Measurements from ENCODE around the gene CYP19A1.
A peak's percentile ranks its signal among the peaks of the same experiment; 100 is the strongest.

The CYP19A1 gene

DNA sequence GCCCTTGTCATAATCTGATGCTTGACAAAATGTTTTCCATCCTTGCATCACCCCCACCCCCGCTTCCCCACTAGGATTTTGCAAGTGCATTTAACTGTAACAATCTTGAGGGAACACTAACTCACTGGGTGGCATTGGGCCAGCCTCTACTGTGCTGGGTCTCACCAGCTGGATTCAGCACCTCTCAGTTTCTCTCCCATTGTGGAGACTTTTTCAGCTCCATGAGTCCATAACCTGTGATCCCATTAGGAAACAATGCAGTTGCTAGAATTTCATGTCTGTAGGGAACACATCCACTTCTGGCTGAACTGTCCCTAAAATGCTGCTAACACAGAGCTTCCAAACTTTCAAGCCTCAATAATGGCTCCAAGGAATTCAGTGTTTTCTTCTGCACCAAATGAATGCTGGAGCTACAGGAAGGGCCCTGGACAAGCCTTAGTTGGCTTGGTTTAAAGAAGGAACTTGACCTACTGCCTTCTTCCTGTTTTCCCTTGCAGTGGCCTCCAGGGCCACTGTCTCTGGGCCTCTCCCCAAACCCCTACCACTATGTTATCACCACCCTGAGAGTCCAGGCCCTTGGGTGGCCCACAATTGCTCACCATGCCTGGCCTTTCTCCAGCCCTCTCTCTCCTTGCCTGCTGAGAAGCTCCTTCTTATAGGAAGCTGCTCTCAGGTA lies 15.6 kb downstream of the CYP19A1 start:
- no peak for DNase-seq

DNA sequence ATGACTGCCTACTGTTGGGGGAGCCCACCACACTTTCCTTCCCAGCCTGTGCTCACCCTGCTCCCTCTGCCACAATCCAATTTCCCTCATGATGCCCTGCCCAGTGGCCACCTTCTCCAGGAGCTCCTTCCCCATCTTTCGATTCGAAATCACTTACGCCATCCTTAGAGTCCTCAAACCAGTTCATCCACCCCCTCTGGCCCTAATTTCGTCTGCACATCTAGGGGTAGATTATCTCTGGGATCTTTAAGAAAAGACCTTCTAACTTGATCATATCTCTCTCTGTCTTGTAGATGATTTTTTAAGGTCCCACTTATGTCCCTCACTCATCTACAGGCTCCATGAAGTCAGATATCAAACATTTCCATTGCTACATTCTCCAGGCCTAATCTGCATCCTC lies 17.1 kb downstream of the CYP19A1 start:
- no peak for DNase-seq

DNA sequence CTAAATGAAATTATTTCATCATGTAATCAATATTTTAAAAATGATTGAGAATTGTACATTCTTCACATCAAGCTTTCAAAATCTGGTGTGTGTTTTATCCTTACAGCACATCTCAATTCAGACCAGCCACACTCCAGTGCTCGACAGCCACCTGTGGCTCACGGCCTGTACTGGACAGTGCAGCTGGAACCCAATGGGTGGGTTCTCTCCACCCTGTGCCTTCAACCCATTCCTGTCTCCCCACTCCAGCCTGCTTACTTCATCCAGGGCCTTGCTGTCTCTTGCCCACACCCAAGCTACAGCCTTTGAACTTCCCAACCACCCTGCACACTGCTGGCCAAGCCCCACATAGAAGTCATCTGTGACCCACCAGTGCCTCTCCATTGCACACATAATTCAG lies 17.6 kb downstream of the CYP19A1 start:
- DNase-seq: no peak

DNA sequence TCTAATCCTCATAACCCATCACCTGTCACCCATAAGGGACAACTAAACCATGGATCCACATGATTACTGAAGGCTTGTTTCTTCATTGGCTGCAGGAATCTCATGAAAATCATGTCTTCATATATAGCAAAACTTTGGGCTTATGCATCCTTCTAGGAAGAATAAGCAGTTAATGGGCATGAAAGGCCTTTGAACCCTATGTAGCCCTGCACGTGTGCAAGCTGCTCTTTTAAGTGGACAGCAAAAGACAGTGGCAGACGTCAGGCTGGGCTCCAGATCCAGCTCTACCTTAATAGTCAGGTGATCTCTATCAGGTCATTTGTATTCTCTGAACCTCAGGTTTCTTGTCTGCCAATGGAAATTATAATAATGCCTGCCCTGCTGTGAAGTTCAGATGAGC lies 18.9 kb downstream of the CYP19A1 start:
- DNase-seq: no peak

DNA sequence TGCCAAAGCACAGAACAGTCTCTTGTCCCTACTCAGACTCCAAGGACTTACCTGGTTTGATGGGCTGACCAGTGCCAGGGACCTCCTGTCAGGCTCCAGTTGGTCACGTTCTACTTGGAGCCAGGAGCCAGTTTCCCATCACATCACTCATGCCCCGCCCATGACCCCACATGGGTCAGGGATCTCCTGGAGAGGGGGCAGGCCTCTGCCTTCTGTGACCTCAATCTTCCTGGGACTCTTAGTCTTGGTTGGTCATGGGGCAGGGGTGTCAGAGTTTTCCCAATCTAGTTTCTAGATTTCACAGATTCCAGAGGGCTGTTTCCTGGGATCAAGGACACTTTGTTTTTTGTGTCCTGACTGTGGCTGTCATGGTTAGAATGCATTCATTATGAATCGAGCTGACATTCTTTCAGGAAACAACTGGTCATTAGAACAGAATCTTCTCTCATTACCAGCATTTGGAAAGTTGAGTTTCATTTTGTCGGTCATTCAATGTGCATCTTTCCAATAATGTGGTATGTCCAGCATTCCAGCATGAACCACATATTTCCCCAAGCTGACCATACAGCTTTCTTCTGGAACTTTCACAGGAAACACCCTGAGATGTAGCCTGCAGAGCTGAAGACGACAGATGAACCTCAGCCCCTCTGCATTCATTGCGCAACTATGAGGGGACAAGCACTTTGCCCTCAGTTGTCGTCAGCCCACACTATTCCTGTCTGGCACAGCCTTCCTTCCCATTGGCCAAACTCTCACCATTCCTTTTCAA lies 19.8 kb downstream of the CYP19A1 start:
- DNase-seq: no peak

DNA sequence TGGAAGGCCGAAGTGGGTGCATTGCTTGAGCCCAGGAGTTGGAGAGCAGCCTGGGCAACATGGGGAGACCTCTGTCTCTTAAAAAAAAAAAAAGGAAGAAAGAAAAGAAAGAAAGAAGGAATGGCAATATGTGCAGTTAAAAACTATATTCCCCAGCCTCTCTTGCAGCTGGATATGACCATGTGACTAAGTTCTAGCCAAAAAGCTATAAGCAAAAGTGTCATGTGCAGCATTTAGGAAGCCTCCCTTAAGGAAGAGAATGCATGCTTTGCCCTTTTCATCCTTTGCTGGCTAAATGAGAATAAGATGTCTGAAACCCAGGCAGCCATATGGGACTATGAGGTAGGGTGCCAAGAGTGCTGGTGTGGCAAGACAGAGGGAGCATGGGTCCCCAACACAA lies 21.8 kb downstream of the CYP19A1 start:
- DNase-seq: no peak

DNA sequence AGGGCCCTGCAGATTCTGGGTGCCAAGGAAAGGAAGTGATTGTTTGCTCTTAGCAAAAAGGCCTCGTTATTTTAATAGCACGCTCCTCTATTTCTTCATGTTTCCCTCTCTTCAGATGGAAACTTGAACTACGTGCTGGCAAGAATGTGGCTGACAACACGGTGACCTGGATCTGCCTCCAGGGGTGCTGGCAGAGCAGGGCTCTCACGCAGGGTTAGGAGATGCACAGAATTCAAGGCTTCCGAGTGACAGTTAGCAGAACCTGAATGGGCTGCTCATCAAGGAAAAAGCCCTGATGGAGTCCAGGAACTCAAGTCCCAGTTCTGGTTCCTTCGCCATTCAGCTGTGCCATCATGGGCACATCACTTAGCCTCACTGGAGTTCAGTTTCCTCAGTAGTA lies 22.7 kb downstream of the CYP19A1 start:
- no peak for DNase-seq

DNA sequence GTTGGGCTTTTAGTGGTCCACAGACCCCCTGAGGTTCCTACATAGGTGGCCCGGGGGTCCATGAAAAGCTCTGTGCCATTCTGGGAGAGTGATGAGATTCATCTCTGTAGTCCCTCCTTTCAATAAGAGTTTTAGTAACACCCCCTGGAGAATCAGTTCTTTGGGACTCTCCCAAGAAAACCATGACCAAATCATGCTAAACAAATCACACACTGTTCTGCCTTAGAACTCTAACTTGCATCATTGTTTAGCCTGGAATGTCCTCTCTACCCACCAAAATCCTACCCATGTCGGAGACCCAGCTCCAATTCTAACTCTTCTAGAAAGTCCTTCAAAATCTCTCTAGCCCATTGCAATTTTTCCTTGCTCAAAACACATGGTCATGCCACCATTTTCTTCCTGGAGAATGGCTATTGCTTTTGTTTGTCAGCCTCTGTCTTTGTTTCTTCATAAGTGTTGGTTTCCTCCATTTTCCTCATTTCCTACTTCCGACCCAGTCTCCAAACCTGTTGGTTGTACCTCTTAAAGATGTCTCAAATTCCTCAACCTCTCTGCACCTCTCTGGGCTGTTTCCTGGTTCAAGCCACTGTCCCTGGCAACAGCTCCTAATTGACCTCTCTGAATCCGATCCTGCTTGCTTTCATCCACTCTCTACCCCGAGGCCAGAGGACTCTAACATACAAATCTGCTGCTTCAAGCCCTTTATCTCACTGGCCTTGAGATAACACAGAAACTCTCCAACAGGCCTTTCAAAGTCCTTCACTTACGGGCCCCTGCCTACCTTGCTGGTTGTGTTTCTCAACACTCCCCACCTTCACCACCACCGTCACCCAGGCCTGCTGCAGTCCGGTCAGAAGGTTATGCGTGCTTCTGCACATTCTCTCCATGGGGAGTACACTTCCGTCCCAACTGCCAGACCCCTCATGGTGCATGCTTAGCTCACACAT lies 23.7 kb downstream of the CYP19A1 start:
- no peak for DNase-seq

DNA sequence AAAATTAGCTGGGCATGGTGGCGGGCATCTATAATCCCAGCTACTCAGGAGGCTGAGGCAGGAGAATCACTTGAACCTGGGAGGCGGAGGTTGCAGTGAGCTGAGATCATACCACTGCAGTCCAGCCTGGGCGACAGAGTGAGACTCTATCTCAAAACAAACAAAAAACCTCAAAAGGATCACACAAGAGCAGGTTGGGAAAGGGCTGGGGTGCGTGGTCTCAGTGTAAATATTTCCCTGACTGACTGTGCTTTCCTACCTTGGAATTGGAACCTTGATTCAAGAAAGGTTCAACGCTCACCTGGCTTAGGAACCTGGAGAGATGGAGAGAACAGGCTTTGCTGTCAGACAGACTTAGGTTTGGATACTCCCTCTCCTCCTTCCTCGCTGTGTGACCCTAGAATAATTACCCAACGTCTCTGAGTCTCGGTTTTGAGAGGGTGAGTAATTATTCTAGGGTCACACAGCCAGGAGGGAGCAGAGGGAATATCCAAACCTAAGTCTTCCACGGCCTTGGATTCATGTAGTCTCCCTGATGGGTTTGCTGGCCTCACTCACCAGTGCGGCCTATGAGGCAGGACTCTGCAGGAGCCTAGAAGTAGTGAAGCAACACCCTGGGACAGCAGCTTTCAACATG lies 24.6 kb downstream of the CYP19A1 start:
- no peak for DNase-seq

DNA sequence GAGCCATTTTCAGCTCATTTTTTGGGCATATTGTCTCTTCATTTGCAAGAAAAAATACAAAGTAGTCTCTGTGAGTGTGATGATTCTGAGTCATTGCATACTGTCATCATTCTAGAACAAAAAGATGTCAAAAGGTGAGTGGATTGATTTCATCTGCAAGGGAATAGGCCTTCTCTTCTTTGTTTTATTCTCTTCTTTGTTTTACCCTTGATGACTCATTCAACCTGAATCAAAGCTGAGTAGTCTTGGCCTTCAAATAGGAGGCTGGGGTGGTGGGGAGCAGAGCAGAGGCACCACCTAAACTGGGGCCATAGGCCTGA lies 25.4 kb downstream of the CYP19A1 start:
- DNase-seq: peak; percentile 11

DNA sequence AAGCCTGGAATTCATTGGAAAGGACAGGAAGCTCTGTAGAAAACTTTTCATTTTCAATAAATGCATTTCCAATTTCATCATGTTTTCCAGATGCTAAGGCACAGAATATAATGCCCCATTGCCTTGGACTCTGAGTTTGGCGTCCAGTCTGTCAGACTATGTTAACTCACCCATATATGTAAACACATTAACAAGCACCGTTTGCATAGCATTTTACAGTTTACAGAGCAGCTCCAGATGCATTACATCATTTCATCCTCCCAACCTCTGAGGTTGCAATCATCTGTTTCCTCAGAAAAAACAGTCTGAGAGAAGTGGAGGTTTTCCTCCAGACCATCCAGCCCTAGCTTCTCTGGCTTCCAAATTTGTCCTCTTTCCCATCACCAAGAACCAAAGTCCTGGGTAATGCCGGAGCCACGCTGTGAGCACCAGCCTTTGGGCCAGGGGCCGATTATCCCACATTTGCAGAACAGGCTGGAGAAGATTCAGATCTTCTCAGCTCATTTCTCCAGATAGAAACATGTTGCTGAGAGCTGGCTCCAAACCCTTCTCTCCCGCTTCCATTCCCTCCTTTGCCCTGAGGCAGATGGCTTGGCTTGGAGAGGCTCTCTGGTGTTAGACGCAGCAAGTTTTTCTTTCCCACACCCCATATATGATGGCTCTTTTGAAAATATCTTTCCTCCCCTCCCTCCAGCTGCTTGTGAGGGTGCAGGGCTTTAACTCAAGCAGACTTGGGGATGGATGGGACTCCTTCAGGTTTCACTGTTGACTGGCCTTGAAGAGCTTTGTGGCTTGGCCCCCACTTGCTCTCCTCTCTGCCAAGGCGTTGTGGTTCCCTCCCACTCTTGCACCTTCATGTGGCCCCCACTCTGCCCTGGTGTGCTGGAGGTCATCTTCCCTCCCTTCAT lies 26.0 kb downstream of the CYP19A1 start:
- peak; percentile 8 for DNase-seq

DNA sequence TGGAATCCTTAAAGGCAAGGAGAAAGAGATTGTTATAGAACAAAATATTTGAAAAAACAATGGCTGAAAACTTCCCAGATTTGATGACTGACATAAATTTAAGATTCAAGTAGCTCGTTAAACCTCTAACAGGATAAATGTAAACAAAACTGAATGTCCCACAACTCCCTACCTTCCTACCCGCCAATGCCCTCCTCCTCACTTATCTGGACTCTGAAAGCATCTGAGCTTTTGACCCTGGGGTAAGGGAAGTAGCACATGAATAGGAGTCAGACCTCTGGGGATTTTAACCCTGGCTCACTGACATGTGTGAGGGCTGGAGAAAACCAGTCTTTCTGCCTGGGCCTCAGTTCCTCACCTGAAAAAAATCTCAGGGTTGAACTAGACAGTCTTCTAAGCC lies 26.9 kb downstream of the CYP19A1 start:
- DNase-seq: no peak

DNA sequence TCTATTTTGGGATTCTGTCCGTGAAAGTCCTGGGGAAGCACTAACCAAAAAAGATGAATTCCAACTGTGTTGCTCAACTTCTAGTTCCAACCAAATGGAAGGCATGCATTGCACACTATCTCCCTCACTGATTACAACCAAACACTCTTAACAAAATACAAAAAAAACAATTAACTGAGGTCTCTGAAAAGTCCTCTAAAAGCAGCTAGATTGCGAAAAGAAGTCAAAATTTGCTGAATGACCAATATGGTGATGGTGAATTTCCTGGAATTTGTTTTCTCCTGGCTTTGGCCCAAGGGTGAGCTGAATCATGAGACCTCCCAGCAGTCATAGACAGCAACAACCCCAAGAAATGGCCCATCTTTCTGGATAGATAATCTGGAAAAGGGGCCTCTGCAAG lies 28.3 kb downstream of the CYP19A1 start:
- DNase-seq: no peak

DNA sequence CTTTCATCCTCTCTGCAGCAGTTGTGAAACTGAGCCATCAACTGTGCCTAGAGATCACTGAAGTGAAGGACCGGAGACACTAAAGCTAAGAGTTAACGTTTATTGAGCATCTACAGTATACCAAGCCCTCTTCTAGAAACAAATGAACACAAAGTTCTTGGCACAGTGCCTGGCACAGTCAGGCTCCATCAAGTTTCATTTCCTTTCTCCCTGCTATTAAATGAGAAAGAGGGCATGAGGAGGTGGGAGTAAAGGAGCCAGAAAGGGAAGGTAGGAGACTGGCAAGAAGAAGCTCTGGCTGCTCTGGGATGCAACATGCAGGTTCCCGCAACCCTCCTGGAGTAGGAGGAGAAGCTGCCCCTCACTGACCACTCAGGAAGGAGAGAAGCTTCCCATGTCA lies 30.6 kb downstream of the CYP19A1 start:
- DNase-seq: no peak

DNA sequence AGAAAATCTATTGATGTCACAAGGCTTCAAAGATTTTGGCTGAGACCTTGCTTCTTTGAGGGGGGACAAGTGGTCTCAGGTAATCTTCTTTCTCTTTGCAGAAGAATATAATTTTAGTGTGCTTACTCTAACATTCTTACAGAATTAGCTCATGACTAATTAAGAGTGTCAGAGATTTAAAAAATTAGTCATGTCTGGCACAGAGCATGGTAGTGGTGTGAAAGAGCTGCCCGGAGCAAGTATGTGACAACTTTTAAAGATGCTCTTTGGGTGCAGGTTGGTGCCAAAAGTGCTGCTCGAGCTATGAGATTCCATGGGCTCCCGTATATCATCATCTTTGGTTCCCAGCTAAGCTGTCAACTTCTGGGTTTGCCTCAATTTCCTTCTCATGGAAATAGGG lies 31.1 kb downstream of the CYP19A1 start:
- DNase-seq: no peak

DNA sequence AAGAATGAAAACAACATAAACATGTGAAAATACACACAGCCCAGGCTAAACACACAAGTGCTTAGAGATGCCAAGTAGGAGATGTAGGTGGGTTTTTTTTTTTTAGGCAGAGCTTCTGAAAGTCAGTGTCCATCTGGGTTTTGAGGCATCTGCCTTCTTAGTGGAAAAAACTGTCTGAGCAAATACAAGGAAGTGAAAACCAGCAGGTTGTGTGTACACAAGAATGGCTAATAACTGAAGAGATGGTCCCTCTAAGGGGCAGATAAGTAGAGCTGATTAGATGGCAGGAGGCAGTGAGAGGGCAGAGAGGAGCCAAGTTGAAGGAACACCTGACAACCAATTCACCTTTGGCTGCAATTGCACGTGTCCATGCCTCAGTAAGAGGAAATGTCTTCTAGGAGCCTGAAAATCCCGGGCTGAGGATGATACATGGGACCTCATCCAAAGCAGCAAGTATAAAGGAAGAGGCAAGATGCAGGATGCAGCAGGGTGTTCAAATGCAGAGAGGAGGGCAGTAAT lies 34.9 kb downstream of the CYP19A1 start:
- DNase-seq: peak; percentile 11

DNA sequence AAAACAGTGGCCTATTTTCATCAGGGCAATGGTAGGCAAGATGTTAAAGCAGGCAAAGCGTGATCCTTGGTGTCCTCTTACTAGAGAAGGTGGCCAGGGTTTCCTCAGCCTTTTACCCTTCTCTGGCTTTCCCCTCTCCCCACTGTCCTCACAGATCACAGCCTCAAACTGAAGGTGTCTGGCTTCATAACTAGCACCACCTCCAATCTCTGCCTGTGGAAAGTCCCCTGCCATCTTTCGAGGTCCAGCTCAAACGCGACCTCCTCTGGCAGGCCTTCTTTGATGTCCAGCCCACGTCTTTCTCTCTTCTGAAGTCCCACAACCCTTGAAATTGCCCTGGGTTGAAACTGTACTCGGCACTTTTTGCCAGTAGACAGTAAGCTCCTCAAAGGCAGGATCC lies 35.9 kb downstream of the CYP19A1 start:
- DNase-seq: no peak

DNA sequence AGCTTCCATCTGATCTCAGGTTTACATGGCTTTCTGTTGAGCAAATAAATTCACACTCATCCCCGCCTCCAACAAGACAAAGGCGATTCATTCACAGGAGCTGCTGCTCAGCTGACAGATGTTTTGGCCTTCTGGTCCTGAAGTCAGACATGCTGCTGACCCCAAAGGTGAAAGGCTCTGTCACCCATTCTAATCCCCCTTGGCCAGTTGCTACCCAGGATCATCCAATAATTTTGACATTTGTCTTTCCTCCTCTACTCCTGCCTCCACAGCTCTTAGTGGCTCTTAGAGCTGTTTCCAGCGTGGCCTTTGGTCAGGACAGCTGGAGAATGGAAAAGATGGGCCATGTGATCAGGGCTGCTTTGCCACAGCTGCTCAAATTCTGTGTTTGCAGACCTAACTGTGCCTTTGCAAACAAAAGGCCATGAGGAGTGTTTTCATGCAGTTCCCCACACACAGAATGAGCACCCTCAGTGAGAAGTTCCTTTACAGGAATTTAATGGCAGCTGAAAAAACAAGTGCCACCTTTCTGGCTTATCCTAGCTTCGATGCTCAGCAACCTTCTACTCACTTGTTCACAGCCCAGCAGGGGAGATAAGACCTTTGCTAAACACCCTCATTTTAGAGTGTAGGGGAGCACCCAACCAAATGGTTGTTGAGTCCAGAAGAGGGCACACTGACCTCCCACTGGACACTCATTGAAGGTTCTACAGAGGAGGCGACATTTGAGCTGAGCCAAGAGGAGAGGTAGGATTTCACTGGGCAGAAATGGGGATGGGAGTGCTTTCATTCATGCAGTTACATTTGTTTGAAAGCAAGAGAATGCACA lies 39.0 kb downstream of the CYP19A1 start:
- peak; percentile 92 for DNase-seq

DNA sequence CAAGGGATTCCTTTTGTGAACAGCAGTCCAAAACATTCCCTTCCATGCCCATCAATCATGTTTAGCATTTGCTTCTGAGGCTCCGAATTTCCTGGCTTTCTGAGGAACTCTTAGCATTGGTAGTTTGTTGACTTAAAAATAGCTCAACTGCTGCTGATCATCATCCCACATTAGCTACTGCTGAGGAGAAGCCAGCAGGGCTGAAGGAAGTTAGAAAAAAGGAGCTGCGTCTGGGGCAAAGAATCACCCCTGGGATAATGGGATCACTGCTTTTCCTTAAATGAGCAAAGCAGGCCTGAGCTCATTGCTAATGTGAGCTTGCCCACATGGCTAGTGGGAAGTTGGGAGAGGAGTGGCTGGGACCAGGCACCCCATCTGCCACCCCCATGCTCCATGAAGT lies 39.8 kb downstream of the CYP19A1 start:
- DNase-seq: peak; percentile 18

DNA sequence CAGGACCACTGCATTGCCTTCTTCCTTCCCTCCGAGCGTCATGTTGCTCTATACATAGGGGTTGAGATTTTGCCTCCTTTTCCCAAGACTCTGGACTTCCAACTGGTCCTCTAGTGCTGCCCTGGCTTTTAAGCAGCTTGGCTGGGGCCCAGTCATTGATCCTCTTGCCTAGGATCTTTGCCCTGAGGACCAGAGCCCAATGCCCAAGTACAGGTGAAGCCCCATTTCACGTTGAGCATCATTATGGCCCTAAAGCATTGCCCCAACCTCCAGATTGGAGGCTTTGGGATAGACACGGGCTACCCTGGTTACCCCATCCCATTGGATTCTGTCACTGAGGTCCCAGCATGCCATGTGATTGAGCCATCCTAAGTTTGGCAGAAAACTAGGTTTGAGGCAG lies 47.7 kb downstream of the CYP19A1 start:
- no peak for DNase-seq

DNA sequence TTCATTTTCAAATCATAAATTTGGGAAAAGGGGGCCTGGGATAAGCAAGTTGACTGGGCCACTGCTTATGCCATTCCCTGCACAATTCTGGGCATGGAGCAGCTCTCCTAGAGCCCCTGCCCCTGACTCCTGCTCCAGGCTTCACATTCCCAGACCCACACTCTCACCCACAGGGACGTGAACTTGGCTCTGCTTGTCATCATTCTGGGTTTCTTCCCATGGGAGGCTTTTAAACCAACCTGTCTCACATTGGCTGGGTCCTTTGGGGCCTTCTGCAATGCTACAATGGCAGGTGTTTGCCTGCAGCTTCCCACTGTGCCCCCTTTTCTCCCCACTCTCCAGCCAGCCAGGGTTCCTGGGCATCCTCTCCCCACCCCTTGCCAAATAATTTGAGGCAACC lies 49.1 kb downstream of the CYP19A1 start:
- no peak for DNase-seq

Data from NCI-H146 (cell line).